ENCODE data around the gene SLC37A1.

Gene SLC37A1

GRCh38 chr21:42490720-42491119 lies 22.9 kb upstream of the SLC37A1 start:
- TF ChIP-seq CTCF (conservative IDR thresholded peaks at IDR 0.05; ENCODE audit: low read depth, low read length), result no peak
- no peak for DNase-seq (ENCODE audit: low read depth)
- H3K4me3 ChIP-seq (ENCODE audit: low read length), result no peak overlapping the region

GRCh38 chr21:42491328-42491727 lies 22.3 kb upstream of the SLC37A1 start:
- no peak for DNase-seq (ENCODE audit: low read depth)
- no peak overlapping the region for H3K4me3 ChIP-seq (ENCODE audit: low read length)
- TF ChIP-seq CTCF (conservative IDR thresholded peaks at IDR 0.05; ENCODE audit: low read depth, low read length), result no peak

- no peak overlapping the region for H3K4me3 ChIP-seq (ENCODE audit: low read length)
- no peak for DNase-seq (ENCODE audit: low read depth)
- no peak for TF ChIP-seq CTCF (conservative IDR thresholded peaks at IDR 0.05; ENCODE audit: low read depth, low read length)
Observed at GRCh38 chr21:42492201-42492600, 21.5 kb upstream of the SLC37A1 start.

- no peak for TF ChIP-seq CTCF (conservative IDR thresholded peaks at IDR 0.05; ENCODE audit: low read depth, low read length)
- H3K4me3 ChIP-seq (ENCODE audit: low read length), result no peak overlapping the region
- no peak for DNase-seq (ENCODE audit: low read depth)
Observed at GRCh38 chr21:42493109-42494060, 20.3 kb upstream of the SLC37A1 start.

- TF ChIP-seq CTCF (conservative IDR thresholded peaks at IDR 0.05; ENCODE audit: low read depth, low read length), result no peak
- H3K4me3 ChIP-seq (ENCODE audit: low read length), result no peak overlapping the region
- DNase-seq (ENCODE audit: low read depth), result no peak
Observed at GRCh38 chr21:42495027-42495426, 18.6 kb upstream of the SLC37A1 start.

- H3K4me3 ChIP-seq (ENCODE audit: low read length), result peak overlapping the region; percentile 77
- TF ChIP-seq CTCF (conservative IDR thresholded peaks at IDR 0.05; ENCODE audit: low read depth, low read length), result no peak
- DNase-seq (ENCODE audit: low read depth), result no peak
Observed at GRCh38 chr21:42495765-42496119, 17.9 kb upstream of the SLC37A1 start.

Data from retinal pigment epithelial cell (primary cell).